Tibial nerve (tissue), 4 donors: ENCODE measurements around the gene PRKAR2A. TPM values are rescaled to one million over a fixed set of nuclear protein-coding genes. Genes with fewer than 3 reads are reported as not detected.

Experiments used
- DNase-seq, 2 donors: peaks; one replicate each; pipeline ENCODE4 v3.0.0-alpha.2; 2019; ENCODE audit warnings: low spot score in 2 of 2
- H3K27ac ChIP-seq, 4 donors: fragments of 200-600 bp; sonication (generic) in 3 of 4; one replicate each; pipeline ENCODE4 v1.5.1; 2017 to 2019; ENCODE audit warnings: mild to moderate bottlenecking in 1 of 4
- H3K27me3 ChIP-seq, 2 donors: fragments of 200-600 bp; sonication (generic) in 1 of 2; one replicate each; pipeline versions ENCODE4 v1.5.1 to v1.6.0; 2017 to 2019
- H3K36me3 ChIP-seq, 3 donors: fragments of 200-600 bp; sonication (generic); one replicate each; pipeline ENCODE4 v1.5.1; 2018 to 2019
- H3K4me1 ChIP-seq, 4 donors: fragments of 200-600 bp; sonication (generic) in 3 of 4; one replicate each; pipeline ENCODE4 v1.5.1; 2017 to 2019
- H3K4me3 ChIP-seq, 4 donors: fragments of 200-600 bp; sonication (generic) in 3 of 4; one replicate each; pipeline ENCODE4 v1.5.1; 2017 to 2019; ENCODE audit warnings: mild to moderate bottlenecking in 1 of 4, moderate library complexity in 1 of 4
- H3K9me3 ChIP-seq, 4 donors: fragments of 200-600 bp; sonication (generic) in 3 of 4; one replicate each; pipeline ENCODE4 v1.5.1; 2017 to 2019
- EP300 ChIP-seq, 2 donors: sonication (generic); formaldehyde crosslinking; IDR thresholded peaks; one replicate each; pipeline ENCODE4 v1.6.1; 2017; ENCODE audit warnings: antibody characterized with exemption in 2 of 2, mild to moderate bottlenecking in 1 of 2
- POLR2A ChIP-seq, 2 donors: fragments of 450-650 bp; IDR thresholded peaks; one replicate each; pipeline ENCODE4 v1.6.1; 2017; ENCODE audit warnings: antibody characterized with exemption in 2 of 2, mild to moderate bottlenecking in 2 of 2, moderate library complexity in 2 of 2
- WGBS, 2 donors: methylation state at CpG; one replicate each; pipeline ENCODE4 v1.1.5; 2018; 5-methylcytosine and 5-hydroxymethylcytosine counted together
- total RNA-seq, 4 donors: library from RNA; depleted of rRNA; stranded (reverse); fragments of >200 nt; gene quantifications; one replicate each; pipeline ENCODE4 v1.1.0, GENCODE V29; 2016
- TF ChIP-seq, protein P1 (sequence below), 5 experiments: fragments of 200-600 bp in 3 of 5; fragments of 450-650 bp in 2 of 5; sonication (generic) in 3 of 5; IDR thresholded peaks; one replicate each; pipeline ENCODE4 v1.5.1; 2016 to 2019; ENCODE audit warnings: antibody characterized with exemption in 5 of 5, mild to moderate bottlenecking in 3 of 5, moderate library complexity in 2 of 5

PRKAR2A gene
- total RNA-seq, 4 donors from 2014 or later: 26.9 to 37.5 (median 32.4) TPM

DNA sequence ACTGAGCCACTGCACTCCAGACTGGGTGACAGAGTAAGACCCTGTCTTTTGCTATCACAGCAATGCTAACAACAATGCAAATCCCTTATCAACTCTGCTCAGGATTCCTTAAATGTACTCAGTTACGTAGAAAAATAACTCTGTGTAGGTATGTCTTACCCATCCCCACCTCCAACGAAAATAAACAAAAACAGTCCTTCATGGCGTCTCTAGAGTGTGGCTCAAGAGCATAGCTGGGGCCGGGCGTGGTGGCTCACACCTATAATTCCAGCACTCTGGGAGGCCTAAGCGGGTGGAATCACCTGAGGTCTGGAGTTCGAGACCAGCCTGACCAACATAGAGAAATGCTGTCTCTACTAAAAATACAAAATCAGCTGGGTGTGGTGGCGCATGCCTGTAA, 148.8 kb downstream of the PRKAR2A start:
- H3K4me3 ChIP-seq: no peak overlapping the region
- no peaks in the 10 kb centered on the region for H3K27me3 ChIP-seq
- DNase-seq: no peak
- TF ChIP-seq EP300 (IDR thresholded peaks at IDR 0.05) (no peak), POLR2A (IDR thresholded peaks at IDR 0.05) (no peak)
- TF ChIP-seq, protein P1, sequence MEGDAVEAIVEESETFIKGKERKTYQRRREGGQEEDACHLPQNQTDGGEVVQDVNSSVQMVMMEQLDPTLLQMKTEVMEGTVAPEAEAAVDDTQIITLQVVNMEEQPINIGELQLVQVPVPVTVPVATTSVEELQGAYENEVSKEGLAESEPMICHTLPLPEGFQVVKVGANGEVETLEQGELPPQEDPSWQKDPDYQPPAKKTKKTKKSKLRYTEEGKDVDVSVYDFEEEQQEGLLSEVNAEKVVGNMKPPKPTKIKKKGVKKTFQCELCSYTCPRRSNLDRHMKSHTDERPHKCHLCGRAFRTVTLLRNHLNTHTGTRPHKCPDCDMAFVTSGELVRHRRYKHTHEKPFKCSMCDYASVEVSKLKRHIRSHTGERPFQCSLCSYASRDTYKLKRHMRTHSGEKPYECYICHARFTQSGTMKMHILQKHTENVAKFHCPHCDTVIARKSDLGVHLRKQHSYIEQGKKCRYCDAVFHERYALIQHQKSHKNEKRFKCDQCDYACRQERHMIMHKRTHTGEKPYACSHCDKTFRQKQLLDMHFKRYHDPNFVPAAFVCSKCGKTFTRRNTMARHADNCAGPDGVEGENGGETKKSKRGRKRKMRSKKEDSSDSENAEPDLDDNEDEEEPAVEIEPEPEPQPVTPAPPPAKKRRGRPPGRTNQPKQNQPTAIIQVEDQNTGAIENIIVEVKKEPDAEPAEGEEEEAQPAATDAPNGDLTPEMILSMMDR (IDR thresholded peaks at IDR 0.05): no peak
- H3K4me1 ChIP-seq: peaks cover 0 to 58% (median 17%) of the 10 kb centered on the region in 4 donors
- H3K9me3 ChIP-seq: no peaks in the 10 kb centered on the region
- 87 to 91% methylated on average over 8 of the region's 8 CpGs for WGBS, 2 donors
- peaks cover 0 to 31% (median 1%) of the 10 kb centered on the region in 3 donors for H3K36me3 ChIP-seq
- H3K27ac ChIP-seq: peak overlapping the region in 2 of 4 donors; percentile 25 to 98

DNA sequence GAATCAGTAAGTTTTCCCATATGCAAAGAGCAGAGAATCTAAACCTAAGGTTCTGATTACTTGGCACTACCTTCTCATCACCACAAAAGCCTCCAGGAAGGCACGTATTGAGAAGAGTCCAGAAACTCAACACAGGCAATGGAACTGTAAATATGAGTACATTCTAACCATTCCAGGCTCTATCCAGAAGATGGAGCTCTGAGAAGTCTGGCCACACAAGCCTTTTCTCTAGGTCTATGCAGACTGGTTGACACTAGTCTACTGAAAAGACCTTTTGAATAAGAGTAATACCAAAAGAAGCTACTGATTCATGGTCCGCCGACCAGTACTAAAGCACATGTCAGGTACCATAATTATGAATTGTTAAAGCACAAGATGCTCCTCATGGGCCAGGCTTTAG, 149.7 kb downstream of the PRKAR2A start:
- H3K4me3 ChIP-seq: no peak overlapping the region
- TF ChIP-seq POLR2A (IDR thresholded peaks at IDR 0.05): no peak
- TF ChIP-seq, protein P1 (IDR thresholded peaks at IDR 0.05): no peak
- DNase-seq: no peak
- H3K36me3 ChIP-seq: peaks cover 0 to 39% (median 6%) of the 10 kb centered on the region in 3 donors
- peak overlapping the region in 3 of 4 donors; percentile 18 to 98 (median 98) for H3K27ac ChIP-seq
- peaks cover 0 to 52% (median 10%) of the 10 kb centered on the region in 4 donors for H3K4me1 ChIP-seq
- 80 to 82% methylated on average over 3 of the region's 3 CpGs for WGBS, 2 donors
- H3K27me3 ChIP-seq: no peaks in the 10 kb centered on the region
- H3K9me3 ChIP-seq: no peaks in the 10 kb centered on the region

DNA sequence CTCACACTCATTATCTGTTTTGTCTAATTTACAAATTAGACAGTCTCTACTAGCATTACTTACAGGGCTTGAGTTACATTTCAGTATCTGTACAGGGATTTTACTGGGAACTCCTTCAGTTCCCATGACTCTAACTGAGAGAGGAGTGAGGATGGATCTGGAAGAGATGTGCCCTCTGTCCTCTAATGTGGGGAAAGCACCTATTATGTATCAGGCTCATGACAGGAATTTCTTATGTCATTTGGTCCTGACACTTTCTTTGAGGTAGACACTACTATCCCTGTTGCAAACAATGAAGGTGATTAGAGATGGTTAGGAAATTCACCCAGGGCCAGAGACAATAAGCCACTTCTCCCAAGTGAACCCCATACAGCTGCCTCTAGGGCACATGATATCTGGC, 151.1 kb downstream of the PRKAR2A start:
- no peak overlapping the region for H3K4me3 ChIP-seq
- peak overlapping the region; percentile 86 to 98 (median 93) for H3K27ac ChIP-seq
- no peaks in the 10 kb centered on the region for H3K9me3 ChIP-seq
- TF ChIP-seq, protein P1 (IDR thresholded peaks at IDR 0.05): no peak
- TF ChIP-seq EP300 (IDR thresholded peaks at IDR 0.05) (no peak), POLR2A (IDR thresholded peaks at IDR 0.05) (no peak)
- H3K4me1 ChIP-seq: peaks cover 0 to 56% (median 12%) of the 10 kb centered on the region in 4 donors
- H3K27me3 ChIP-seq: no peaks in the 10 kb centered on the region
- H3K36me3 ChIP-seq: peaks cover 3 to 52% (median 10%) of the 10 kb centered on the region in 3 donors
- DNase-seq: no peak

Other genes with a start within 250 kb of the PRKAR2A start
- 100 to 1,000 TPM; 143 to 196 (median 186) TPM for gene UQCRC1, start 238.2 kb downstream of the PRKAR2A start, total RNA-seq
- gene TMEM89, start 226.1 kb downstream of the PRKAR2A start, total RNA-seq: not detected
- gene SLC26A6, start 212.4 kb downstream of the PRKAR2A start, total RNA-seq: 10 to 100 TPM; 13.8 to 26.4 (median 15.9) TPM
- gene CELSR3, start 185.0 kb downstream of the PRKAR2A start, total RNA-seq: 10 to 100 TPM in 1 of 4 donors, 1 to 10 TPM in 2, under 1 TPM in 1; 0.87 to 13.5 (median 1.5) TPM
- gene NCKIPSD, start 162.0 kb downstream of the PRKAR2A start, total RNA-seq: 10 to 100 TPM; 32.4 to 88.5 (median 51.8) TPM
- 100 to 1,000 TPM; 130 to 202 (median 171) TPM for gene IP6K2, start 130.7 kb downstream of the PRKAR2A start, total RNA-seq
- 10 to 100 TPM; 19.6 to 39.3 (median 22.1) TPM for gene SLC25A20, start 51.0 kb upstream of the PRKAR2A start, total RNA-seq
- 100 to 1,000 TPM in 2 of 4 donors, 10 to 100 TPM in 2; 68.8 to 115 (median 94.4) TPM for gene ARIH2, start 71.0 kb upstream of the PRKAR2A start, total RNA-seq
- gene P4HTM, start 142.4 kb upstream of the PRKAR2A start, total RNA-seq: 10 to 100 TPM; 76.4 to 99.0 (median 88.8) TPM
- gene WDR6, start 159.5 kb upstream of the PRKAR2A start, total RNA-seq: 100 to 1,000 TPM in 3 of 4 donors, 10 to 100 TPM in 1; 95.3 to 138 (median 117) TPM
- gene DALRD3, start 170.7 kb upstream of the PRKAR2A start, total RNA-seq: 10 to 100 TPM; 35.7 to 48.6 (median 43.8) TPM
- gene NDUFAF3, start 174.2 kb upstream of the PRKAR2A start, total RNA-seq: 100 to 1,000 TPM; 116 to 122 (median 118) TPM
- 100 to 1,000 TPM; 108 to 156 (median 128) TPM for gene IMPDH2, start 181.5 kb upstream of the PRKAR2A start, total RNA-seq
- gene QRICH1, start 246.2 kb upstream of the PRKAR2A start, total RNA-seq: 10 to 100 TPM; 66.2 to 93.9 (median 82.6) TPM